DND-41 (cell line): ENCODE results near the gene MPV17.

Experiments
- ATAC-seq: fragments of 200-7000 bp; cut with Tn5 transposase; 3 replicates; pipeline ENCODE4 v1.9.1; 2021; ENCODE audit warnings: low read depth; ENCODE audit not compliant: insufficient read depth
- DNase-seq: peaks from one replicate; pipeline ENCODE4 v3.0.0-alpha.2; 2020
- H2AFZ ChIP-seq: 2 replicates; pipeline ENCODE4 v1.6.0; 2012; ENCODE audit warnings: low read depth, low read length
- H3K27ac ChIP-seq: 2 replicates; pipeline ENCODE4 v1.5.1; 2012; ENCODE audit warnings: low read length, inconsistent platforms
- H3K27me3 ChIP-seq: fragments of 200-600 bp; sonication (generic); 2 replicates; pipeline ENCODE4 v1.6.0; 2012; ENCODE audit warnings: low read length, mild to moderate bottlenecking, inconsistent platforms; ENCODE audit not compliant: insufficient read depth, poor library complexity
- H3K36me3 ChIP-seq: 2 replicates; pipeline ENCODE4 v1.5.1; 2012; ENCODE audit warnings: low read length, inconsistent platforms; ENCODE audit not compliant: insufficient read depth
- H3K4me1 ChIP-seq: 2 replicates; pipeline ENCODE4 v1.5.1; 2012; ENCODE audit warnings: mild to moderate bottlenecking, low read length; ENCODE audit not compliant: insufficient read depth
- H3K4me2 ChIP-seq: 2 replicates; pipeline ENCODE4 v1.6.0; 2012; ENCODE audit warnings: mild to moderate bottlenecking, moderate library complexity, low read length, inconsistent platforms; ENCODE audit not compliant: insufficient read depth
- H3K4me3 ChIP-seq, 2 experiments: fragments of 200-600 bp in 1 of 2; shearing (Covaris generic) in 1 of 2; 2 replicates each; pipeline ENCODE4 v1.5.1; 2012 to 2016; ENCODE audit warnings: inconsistent platforms in 2 of 2, low read length in 2 of 2, mild to moderate bottlenecking in 2 of 2, low read depth in 1 of 2, moderate library complexity in 1 of 2
- H3K79me2 ChIP-seq: 2 replicates; pipeline ENCODE4 v1.6.0; 2012; ENCODE audit warnings: low read length, inconsistent platforms; ENCODE audit not compliant: insufficient read depth
- H3K9ac ChIP-seq: 2 replicates; pipeline ENCODE4 v1.6.0; 2012; ENCODE audit warnings: low read depth, mild to moderate bottlenecking, inconsistent platforms, low read length, moderate library complexity
- H3K9me3 ChIP-seq: 2 replicates; pipeline ENCODE4 v1.5.1; 2012; ENCODE audit warnings: low read length, moderate library complexity, mild to moderate bottlenecking, inconsistent platforms; ENCODE audit not compliant: insufficient read depth, severe bottlenecking
- H4K20me1 ChIP-seq: 2 replicates; pipeline ENCODE4 v1.6.0; 2012; ENCODE audit warnings: low read length; ENCODE audit not compliant: insufficient read depth
- EZH2 ChIP-seq: IDR thresholded peaks from 3 replicates; pipeline ENCODE4 v1.6.1; 2012; ENCODE audit warnings: borderline replicate concordance, low read depth, mild to moderate bottlenecking, moderate library complexity, low read length, inconsistent platforms; ENCODE audit not compliant: severe bottlenecking
- TF ChIP-seq, protein P1 (sequence below): IDR thresholded peaks from 2 replicates; pipeline ENCODE4 v1.5.1; 2012; ENCODE audit warnings: borderline replicate concordance, low read length, moderate library complexity, mild to moderate bottlenecking; ENCODE audit not compliant: poor library complexity, severe bottlenecking; ENCODE audit errors: extremely low read depth

Gene MPV17

GRCh38 chr2:27264753-27265535, 58.0 kb downstream of the MPV17 start:
- Histone ChIP-seq H3K4me2 (no peak overlapping the region), H3K4me3 (no peak overlapping the region), H3K36me3 (no peaks in the 10 kb centered on the region), H3K79me2 (no peaks in the 10 kb centered on the region), H3K4me1 (no peaks in the 10 kb centered on the region), H3K27ac (no peak overlapping the region), H3K9ac (no peak overlapping the region), H2AFZ (no peak overlapping the region), H3K27me3 (peaks cover 8% of the 10 kb centered on the region), H3K9me3 (no peaks in the 10 kb centered on the region), H4K20me1 (no peaks in the 10 kb centered on the region)
- no peak for ATAC-seq
- TF ChIP-seq EZH2: no peak
- TF ChIP-seq, protein P1, sequence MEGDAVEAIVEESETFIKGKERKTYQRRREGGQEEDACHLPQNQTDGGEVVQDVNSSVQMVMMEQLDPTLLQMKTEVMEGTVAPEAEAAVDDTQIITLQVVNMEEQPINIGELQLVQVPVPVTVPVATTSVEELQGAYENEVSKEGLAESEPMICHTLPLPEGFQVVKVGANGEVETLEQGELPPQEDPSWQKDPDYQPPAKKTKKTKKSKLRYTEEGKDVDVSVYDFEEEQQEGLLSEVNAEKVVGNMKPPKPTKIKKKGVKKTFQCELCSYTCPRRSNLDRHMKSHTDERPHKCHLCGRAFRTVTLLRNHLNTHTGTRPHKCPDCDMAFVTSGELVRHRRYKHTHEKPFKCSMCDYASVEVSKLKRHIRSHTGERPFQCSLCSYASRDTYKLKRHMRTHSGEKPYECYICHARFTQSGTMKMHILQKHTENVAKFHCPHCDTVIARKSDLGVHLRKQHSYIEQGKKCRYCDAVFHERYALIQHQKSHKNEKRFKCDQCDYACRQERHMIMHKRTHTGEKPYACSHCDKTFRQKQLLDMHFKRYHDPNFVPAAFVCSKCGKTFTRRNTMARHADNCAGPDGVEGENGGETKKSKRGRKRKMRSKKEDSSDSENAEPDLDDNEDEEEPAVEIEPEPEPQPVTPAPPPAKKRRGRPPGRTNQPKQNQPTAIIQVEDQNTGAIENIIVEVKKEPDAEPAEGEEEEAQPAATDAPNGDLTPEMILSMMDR: no peak
- no peak for DNase-seq

- no peak for TF ChIP-seq EZH2
- TF ChIP-seq, protein P1: no peak
- DNase-seq (no peak), ATAC-seq (no peak)
- Histone ChIP-seq H2AFZ (no peak overlapping the region), H3K27me3 (peaks cover 8% of the 10 kb centered on the region), H3K4me2 (no peak overlapping the region), H3K36me3 (no peaks in the 10 kb centered on the region), H3K9ac (no peak overlapping the region), H3K27ac (no peak overlapping the region), H3K4me3 (no peak overlapping the region), H4K20me1 (no peaks in the 10 kb centered on the region), H3K4me1 (no peaks in the 10 kb centered on the region), H3K9me3 (no peaks in the 10 kb centered on the region), H3K79me2 (no peaks in the 10 kb centered on the region)
These were observed 58.6 kb downstream of the MPV17 start for GRCh38 chr2:27264253-27264752.

DNA sequence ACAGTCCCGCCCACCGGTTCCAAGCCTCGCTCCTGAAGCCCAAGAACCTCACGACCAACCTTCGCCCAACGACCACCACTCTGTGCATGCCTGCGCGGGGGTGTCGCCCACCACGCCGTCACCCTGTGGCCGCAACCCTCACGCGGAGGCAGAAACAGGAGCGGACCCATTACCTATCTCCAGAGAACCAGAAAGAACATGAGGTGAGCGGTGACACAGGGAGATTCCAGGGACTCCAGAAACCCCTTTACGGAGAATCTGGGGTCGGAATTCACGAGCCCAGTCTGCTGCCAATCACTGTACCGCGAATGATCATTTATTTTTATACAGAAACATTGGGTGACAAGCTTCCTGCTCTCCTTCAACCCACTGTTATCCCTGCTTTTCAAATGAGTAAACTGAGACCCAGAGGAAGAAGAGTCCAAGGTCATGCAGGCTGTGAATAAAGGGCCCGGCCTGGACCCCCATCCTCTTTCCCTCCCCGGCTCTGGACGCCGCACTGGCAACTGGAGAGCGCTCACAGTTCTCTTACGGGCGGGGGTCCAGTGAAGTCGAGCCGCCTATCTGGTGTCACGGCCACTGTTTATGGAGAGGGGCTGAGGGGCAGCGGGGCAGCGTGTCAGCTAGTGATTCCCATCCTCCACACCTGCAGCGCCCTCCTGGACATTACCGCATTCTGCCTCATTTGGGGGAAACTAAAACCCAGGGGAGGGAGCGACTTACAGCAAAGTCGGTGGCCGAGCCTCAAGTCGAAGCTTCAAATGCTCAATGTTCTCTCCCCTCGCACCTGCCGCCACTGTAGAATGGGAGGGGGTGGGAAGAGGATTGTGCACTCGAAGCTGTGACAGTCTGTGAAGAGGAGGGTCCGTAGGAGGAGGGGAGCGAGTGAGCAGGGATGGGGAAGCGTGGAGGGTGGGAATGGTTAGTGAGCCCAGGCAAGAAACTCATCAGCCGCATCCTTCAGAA, 59.3 kb downstream of the MPV17 start:
- no peaks in the 10 kb centered on the region for H3K4me1 ChIP-seq
- no peak overlapping the region for H3K4me2 ChIP-seq
- H3K36me3 ChIP-seq: no peaks in the 10 kb centered on the region
- no peak for DNase-seq
- peaks cover 8% of the 10 kb centered on the region for H3K27me3 ChIP-seq
- H3K4me3 ChIP-seq: no peak overlapping the region
- no peaks in the 10 kb centered on the region for H4K20me1 ChIP-seq
- H3K9ac ChIP-seq: no peak overlapping the region
- H2AFZ ChIP-seq: no peak overlapping the region
- TF ChIP-seq, protein P1: no peak
- TF ChIP-seq EZH2: no peak
- ATAC-seq: no peak
- no peaks in the 10 kb centered on the region for H3K9me3 ChIP-seq
- no peak overlapping the region for H3K27ac ChIP-seq
- no peaks in the 10 kb centered on the region for H3K79me2 ChIP-seq
